Mesothelial cell of epicardium (in vitro differentiated cells): ENCODE results near the gene GATA5. TPM values are rescaled to one million over a fixed set of nuclear protein-coding genes. Genes with fewer than 3 reads are reported as not detected.
A peak's percentile ranks its signal among the peaks of the same experiment; 100 is the strongest.

Experiments used
- DNase-seq, 2 experiments: peaks; one replicate each; pipeline ENCODE4 v3.0.0; 2021; ENCODE audit warnings: low spot score in 2 of 2; ENCODE audit not compliant: unreplicated experiment in 2 of 2
- H3K27ac Mint-ChIP-seq: 2 replicates; pipeline ENCODE4 v1.8.0; 2021; ENCODE audit warnings: mixed read lengths
- H3K27me3 Mint-ChIP-seq: 2 replicates; pipeline ENCODE4 v1.8.0; 2021; ENCODE audit warnings: low read depth, mixed read lengths
- H3K36me3 Mint-ChIP-seq: 2 replicates; pipeline ENCODE4 v1.8.0; 2021; ENCODE audit warnings: mixed read lengths
- H3K4me1 Mint-ChIP-seq: 2 replicates; pipeline ENCODE4 v1.8.0; 2021; ENCODE audit warnings: mixed read lengths
- H3K4me3 Mint-ChIP-seq: 2 replicates; pipeline ENCODE4 v1.8.0; 2021; ENCODE audit warnings: mild to moderate bottlenecking, moderate library complexity, mixed read lengths
- H3K9me3 Mint-ChIP-seq: 2 replicates; pipeline ENCODE4 v1.8.0; 2021; ENCODE audit warnings: mixed read lengths
- CTCF ChIP-seq: fragments of 200-600 bp; sonication (generic); IDR thresholded peaks from one replicate; pipeline ENCODE4 v1.5.0; 2021; ENCODE audit warnings: antibody characterized with exemption; ENCODE audit not compliant: unreplicated experiment
- total RNA-seq: library from RNA; stranded (reverse); gene quantifications from 3 replicates; pipeline ENCODE4 v1.2.1, GENCODE V29; 2021

GATA5 gene, protein sequence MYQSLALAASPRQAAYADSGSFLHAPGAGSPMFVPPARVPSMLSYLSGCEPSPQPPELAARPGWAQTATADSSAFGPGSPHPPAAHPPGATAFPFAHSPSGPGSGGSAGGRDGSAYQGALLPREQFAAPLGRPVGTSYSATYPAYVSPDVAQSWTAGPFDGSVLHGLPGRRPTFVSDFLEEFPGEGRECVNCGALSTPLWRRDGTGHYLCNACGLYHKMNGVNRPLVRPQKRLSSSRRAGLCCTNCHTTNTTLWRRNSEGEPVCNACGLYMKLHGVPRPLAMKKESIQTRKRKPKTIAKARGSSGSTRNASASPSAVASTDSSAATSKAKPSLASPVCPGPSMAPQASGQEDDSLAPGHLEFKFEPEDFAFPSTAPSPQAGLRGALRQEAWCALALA
- total RNA-seq = 26.0 to 30.0 TPM (median 27.5 TPM) in 3 replicates

DNA sequence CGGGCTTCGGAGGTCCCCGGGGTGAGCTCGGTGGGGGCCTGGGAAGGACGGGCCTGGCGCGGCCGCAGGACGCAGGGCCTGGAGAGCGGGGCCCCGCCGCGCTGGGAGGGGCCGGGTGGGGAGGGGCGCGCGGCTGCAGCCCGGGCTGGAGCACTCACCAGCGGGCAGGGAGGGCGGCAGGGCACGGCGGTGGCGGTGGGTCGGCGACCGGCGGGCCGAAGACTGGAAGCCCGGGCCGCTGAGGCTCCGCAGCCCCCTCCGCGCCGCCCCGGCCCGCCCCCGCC lies at the start of gene GATA5:
TSS of gene GATA5 (minus strand) at position 224 of the 284 bp plus-strand sequence. CDS start 474 bp downstream, outside the sequence.
- peak within 1 kb of the TSS; percentile 80 for H3K27ac Mint-ChIP-seq
- H3K9me3 Mint-ChIP-seq = no peaks in the 10 kb centered on the region
- H3K4me1 Mint-ChIP-seq = peaks cover 41% of the 10 kb centered on the region
- peak within 1 kb of the TSS; percentile 73 for H3K4me3 Mint-ChIP-seq
- H3K27me3 Mint-ChIP-seq = peaks cover 51% of the 10 kb centered on the region
- DNase-seq = no peak
- TF ChIP-seq CTCF = no peak
- H3K36me3 Mint-ChIP-seq = no peaks in the 10 kb centered on the region

- Mint-ChIP-seq H3K36me3 (no peaks in the 10 kb centered on the region), H3K4me3 (no peak overlapping the region), H3K4me1 (peaks cover 40% of the 10 kb centered on the region), H3K27ac (peak overlapping the region; percentile 73), H3K9me3 (no peaks in the 10 kb centered on the region), H3K27me3 (peaks cover 2% of the 10 kb centered on the region)
- no peak for TF ChIP-seq CTCF
- DNase-seq = no peak
These were observed 49.2 kb upstream of the GATA5 start for GRCh38 chr20:62525014-62525413.

DNA sequence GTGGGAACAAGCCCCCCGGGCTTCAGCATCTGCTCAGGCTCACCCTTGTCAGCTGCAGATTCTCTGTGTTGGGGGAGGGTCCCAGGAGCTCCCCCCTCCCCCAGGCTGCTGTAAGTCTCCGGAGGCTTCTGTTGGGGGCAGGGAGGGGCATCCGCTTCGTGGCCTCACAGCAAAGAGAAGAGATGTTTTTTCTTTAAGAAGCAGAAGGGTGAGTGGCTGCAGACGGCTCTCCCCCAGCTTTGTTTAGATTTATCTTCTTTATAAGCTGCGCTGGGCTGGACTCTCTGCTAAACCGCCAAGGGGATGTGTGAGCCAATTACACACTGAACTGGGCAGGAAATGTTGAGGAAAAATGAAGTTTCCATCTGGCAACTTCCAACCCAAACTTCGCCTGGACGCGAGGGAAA lies 48.7 kb upstream of the GATA5 start:
- Mint-ChIP-seq H3K27ac (peak overlapping the region; percentile 73), H3K27me3 (peaks cover 2% of the 10 kb centered on the region), H3K4me1 (peaks cover 35% of the 10 kb centered on the region), H3K4me3 (no peak overlapping the region), H3K9me3 (no peaks in the 10 kb centered on the region), H3K36me3 (no peaks in the 10 kb centered on the region)
- no peak for DNase-seq
- no peak for TF ChIP-seq CTCF

DNA sequence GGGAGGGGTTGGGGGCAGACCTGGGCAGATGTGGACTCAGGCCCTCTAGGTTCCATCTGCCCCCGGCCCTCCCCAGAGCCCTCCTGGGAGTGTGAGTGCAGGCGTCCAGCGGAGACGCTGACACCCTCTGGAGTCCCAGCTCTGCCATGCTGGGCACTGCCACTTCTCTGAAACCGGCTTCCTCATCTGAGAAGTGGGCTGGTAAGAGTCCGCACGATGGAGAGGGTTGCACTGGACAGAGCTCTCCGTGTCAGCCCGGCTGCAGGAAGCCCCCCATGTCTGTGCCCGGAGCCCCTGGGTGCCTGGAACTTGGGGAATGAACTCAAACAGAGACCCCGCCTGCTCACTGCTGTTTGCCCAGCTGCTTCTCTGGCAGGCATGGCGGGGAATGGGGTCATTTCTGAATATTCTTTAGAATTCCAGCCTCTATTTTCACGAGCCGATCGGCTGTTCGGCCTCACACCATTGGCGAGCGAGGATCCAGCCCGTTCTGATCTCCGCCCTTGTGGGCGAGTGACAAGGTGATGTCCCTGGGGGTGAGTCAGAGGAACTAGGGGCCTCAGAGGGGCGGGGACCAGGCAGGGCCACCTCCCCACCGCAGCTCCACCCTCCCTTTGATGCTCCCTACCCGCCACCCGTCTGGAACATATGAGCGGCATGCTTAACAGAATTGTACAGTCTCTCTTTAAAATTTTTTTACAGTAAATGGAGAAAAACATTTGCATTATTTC lies 47.8 kb upstream of the GATA5 start:
- no peak for TF ChIP-seq CTCF
- DNase-seq = no peak
- peaks cover 2% of the 10 kb centered on the region for H3K27me3 Mint-ChIP-seq
- no peaks in the 10 kb centered on the region for H3K9me3 Mint-ChIP-seq
- peak overlapping the region; percentile 22 for H3K4me3 Mint-ChIP-seq
- H3K4me1 Mint-ChIP-seq = peaks cover 29% of the 10 kb centered on the region
- peak overlapping the region; percentile 66 for H3K27ac Mint-ChIP-seq
- no peaks in the 10 kb centered on the region for H3K36me3 Mint-ChIP-seq

DNA sequence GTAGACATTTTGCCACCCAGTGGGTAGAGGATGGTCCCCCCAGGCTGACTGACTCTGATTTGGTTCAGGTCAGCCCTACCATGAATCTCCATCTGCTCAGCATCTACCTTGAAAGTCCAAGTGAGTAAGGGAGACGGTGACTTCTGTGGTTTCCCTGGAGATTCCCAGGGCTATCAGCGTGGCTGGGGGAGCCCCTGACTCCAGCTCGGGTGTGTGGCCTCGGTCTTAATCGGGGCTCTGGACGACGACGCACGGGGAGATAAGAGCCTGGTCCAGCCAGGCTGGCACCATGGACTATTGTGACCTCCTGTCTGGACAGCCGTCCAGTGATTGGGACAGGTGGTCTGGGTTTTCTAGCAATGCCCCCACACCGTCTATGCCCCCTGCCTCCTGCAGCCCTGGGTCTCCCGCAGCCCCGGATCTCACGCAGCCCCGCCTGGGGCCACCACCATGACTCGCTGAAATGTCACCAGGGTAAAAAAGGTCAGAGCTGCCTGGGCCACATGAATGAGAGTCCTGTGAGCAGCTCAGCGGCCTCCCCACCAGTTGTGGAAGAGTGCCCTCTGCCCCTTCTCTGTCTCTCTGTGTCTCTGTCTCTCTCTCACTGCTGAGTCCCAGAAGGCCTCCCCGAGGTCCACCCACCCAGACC lies 47.1 kb upstream of the GATA5 start:
- peaks cover 2% of the 10 kb centered on the region for H3K27me3 Mint-ChIP-seq

More for the DNA sequence above, 47.1 kb upstream of the GATA5 start:
- DNase-seq = no peak
- Mint-ChIP-seq H3K36me3 (no peaks in the 10 kb centered on the region), H3K9me3 (no peaks in the 10 kb centered on the region), H3K4me3 (no peak overlapping the region), H3K27ac (no peak overlapping the region), H3K4me1 (peaks cover 28% of the 10 kb centered on the region)
- no peak for TF ChIP-seq CTCF
